Measurements from ENCODE around the gene SYNPO2.

- no peak for TF ChIP-seq CTCF (conservative IDR thresholded peaks at IDR 0.05 in 1 of 2, IDR thresholded peaks at IDR 0.05 in 1 of 2; ENCODE audit: low read depth in 1 of 2, low read length in 2 of 2)
- TF ChIP-seq EZH2 (IDR thresholded peaks at IDR 0.05; ENCODE audit: low read length, missing control alignments) = no peak
Measured at GRCh38 chr4:118989098-118990080, 100.7 kb downstream of the SYNPO2 start.

Measured in fibroblast of lung (primary cell).